ENCODE results near the gene CLDN5. TPM values are rescaled to one million over a fixed set of nuclear protein-coding genes. Genes with fewer than 3 reads are reported as not detected.

The CLDN5 gene
- total and polyA plus RNA-seq, 8 donors, result 13.1 to 67.7 (median 45.2) TPM

- Histone ChIP-seq H3K4me1 (peaks cover 0 to 8% (median 0%) of the 10 kb centered on the region in 4 donors), H3K36me3 (no peaks in the 10 kb centered on the region), H3K9me3 (no peaks in the 10 kb centered on the region), H3K4me3 (no peak overlapping the region), H3K27me3 (peaks cover 0 to 55% (median 0%) of the 10 kb centered on the region in 3 donors), H3K27ac (no peak overlapping the region)
- TF ChIP-seq POLR2A (IDR thresholded peaks at IDR 0.05) (no peak), EP300 (IDR thresholded peaks at IDR 0.05) (no peak), POLR2AphosphoS5 (IDR thresholded peaks at IDR 0.05) (no peak), CTCF (IDR thresholded peaks at IDR 0.05) (no peak)
- 53 to 67% (median 64%) methylated on average over 3 of the region's 3 CpGs for WGBS, 5 donors
- DNase-seq, result no peak
- intact Hi-C loops (cut with DNase I; ENCODE audit: low total_unique reads), result no loop called here
Observed at GRCh38 chr22:19530751-19531150, 6.5 kb upstream of the CLDN5 start.

- no peak for DNase-seq
- intact Hi-C loops (cut with DNase I; ENCODE audit: low total_unique reads), result no loop called here
- Histone ChIP-seq H3K27ac (no peak overlapping the region), H3K9me3 (no peaks in the 10 kb centered on the region), H3K4me1 (peaks cover 0 to 10% (median 1%) of the 10 kb centered on the region in 4 donors), H3K27me3 (peaks cover under 1 to 61% (median 8%) of the 10 kb centered on the region in 3 donors), H3K4me3 (no peak overlapping the region), H3K36me3 (no peaks in the 10 kb centered on the region)
- WGBS, 5 donors, result 74 to 86% (median 81%) methylated on average over 4 of the region's 4 CpGs
- TF ChIP-seq CTCF (IDR thresholded peaks at IDR 0.05), result no peak
- TF ChIP-seq EP300 (IDR thresholded peaks at IDR 0.05), result no peak
- TF ChIP-seq POLR2A (IDR thresholded peaks at IDR 0.05), result no peak
- TF ChIP-seq POLR2AphosphoS5 (IDR thresholded peaks at IDR 0.05), result no peak
Observed at GRCh38 chr22:19529811-19530210, 5.6 kb upstream of the CLDN5 start.

GRCh38 chr22:19527861-19528417, 3.7 kb upstream of the CLDN5 start:
- H3K27ac ChIP-seq, result no peak overlapping the region
- 56 to 74% (median 71%) methylated on average over 7 to 17 of the region's 17 CpGs for WGBS, 5 donors
- peak in 1 of 2 donors; percentile 2 for DNase-seq

GRCh38 chr22:19527321-19527721, 3.1 kb upstream of the CLDN5 start:
- Histone ChIP-seq H3K27ac (no peak overlapping the region), H3K36me3 (no peaks in the 10 kb centered on the region), H3K4me1 (peaks cover 17 to 35% (median 20%) of the 10 kb centered on the region in 4 donors), H3K4me3 (no peak overlapping the region), H3K9me3 (no peaks in the 10 kb centered on the region), H3K27me3 (peaks cover 15 to 86% (median 32%) of the 10 kb centered on the region in 3 donors)
- intact Hi-C loops (cut with DNase I; ENCODE audit: low total_unique reads), result no loop called here
- TF ChIP-seq CTCF (IDR thresholded peaks at IDR 0.05), result no peak
- no peak for TF ChIP-seq POLR2AphosphoS5 (IDR thresholded peaks at IDR 0.05)
- DNase-seq, result peak in 1 of 2 donors; percentile 3
- WGBS, 5 donors, result 77 to 87% (median 85%) methylated on average over 5 of the region's 5 CpGs

More at GRCh38 chr22:19527861-19528417, 3.7 kb upstream of the CLDN5 start:
- Histone ChIP-seq H3K4me1 (peaks cover 17 to 28% (median 19%) of the 10 kb centered on the region in 4 donors), H3K27me3 (peaks cover 15 to 80% (median 26%) of the 10 kb centered on the region in 3 donors), H3K9me3 (no peaks in the 10 kb centered on the region), H3K36me3 (no peaks in the 10 kb centered on the region), H3K4me3 (no peak overlapping the region)
- intact Hi-C loops (cut with DNase I; ENCODE audit: low total_unique reads), result no loop called here
- TF ChIP-seq POLR2A (IDR thresholded peaks at IDR 0.05), result no peak
- TF ChIP-seq CTCF (IDR thresholded peaks at IDR 0.05), result no peak
- TF ChIP-seq POLR2AphosphoS5 (IDR thresholded peaks at IDR 0.05), result no peak
- TF ChIP-seq EP300 (IDR thresholded peaks at IDR 0.05), result no peak

Measured in stomach (tissue), 9 donors.